AG08396 (cell line): ENCODE data around the gene PRPH.
"Not testable (repeated sequence)": the region's sequence is repeated elsewhere in the genome, so short reads cannot be mapped to it uniquely, and the experiment has no call there.

Experiments used
- DNase-seq: peaks from one replicate; pipeline ENCODE4 v3.0.0; 2012; ENCODE audit warnings: low spot score, mixed read lengths

Gene PRPH

DNA sequence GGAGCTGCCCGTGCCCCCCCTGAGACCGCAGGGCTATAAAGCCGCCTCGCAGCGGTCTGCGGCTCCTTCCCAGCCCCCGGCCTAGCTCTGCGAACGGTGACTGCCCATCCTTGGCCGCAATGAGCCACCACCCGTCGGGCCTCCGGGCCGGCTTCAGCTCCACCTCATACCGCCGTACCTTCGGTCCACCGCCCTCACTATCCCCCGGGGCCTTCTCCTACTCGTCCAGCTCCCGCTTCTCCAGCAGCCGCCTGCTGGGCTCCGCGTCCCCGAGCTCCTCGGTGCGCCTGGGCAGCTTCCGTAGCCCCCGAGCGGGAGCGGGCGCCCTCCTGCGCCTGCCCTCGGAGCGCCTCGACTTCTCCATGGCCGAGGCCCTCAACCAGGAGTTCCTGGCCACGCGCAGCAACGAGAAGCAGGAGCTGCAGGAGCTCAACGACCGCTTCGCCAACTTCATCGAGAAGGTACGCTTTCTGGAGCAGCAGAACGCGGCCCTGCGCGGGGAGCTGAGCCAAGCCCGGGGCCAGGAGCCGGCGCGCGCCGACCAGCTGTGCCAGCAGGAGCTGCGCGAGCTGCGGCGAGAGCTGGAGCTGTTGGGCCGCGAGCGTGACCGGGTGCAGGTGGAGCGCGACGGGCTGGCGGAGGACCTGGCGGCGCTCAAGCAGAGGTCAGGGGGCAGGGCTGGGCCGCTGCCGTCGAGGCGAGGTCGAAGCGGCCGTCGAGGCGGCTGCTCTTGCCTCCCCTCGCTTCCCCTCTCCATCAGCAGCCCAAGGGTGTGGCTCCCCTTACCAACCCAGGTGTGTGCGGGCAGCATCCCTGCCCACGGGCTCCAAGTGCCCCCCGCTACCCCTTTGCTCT is at the start of gene PRPH:
Gene PRPH (plus strand): TSS at position 66 of the 855 bp plus-strand sequence. CDS start 54 bp downstream, at position 120.
- no peak for DNase-seq

GRCh38 chr12:49251357-49251756 is 43.6 kb upstream of the PRPH start:
- DNase-seq, result no peak

GRCh38 chr12:49253033-49253623 is 41.8 kb upstream of the PRPH start:
- DNase-seq, result no peak

GRCh38 chr12:49255456-49255855 is 39.5 kb upstream of the PRPH start:
- DNase-seq, result not testable (repeated sequence)

GRCh38 chr12:49255857-49256637 is 38.9 kb upstream of the PRPH start:
- no peak for DNase-seq

GRCh38 chr12:49257508-49258184 is 37.3 kb upstream of the PRPH start:
- DNase-seq, result not testable (repeated sequence)

DNA sequence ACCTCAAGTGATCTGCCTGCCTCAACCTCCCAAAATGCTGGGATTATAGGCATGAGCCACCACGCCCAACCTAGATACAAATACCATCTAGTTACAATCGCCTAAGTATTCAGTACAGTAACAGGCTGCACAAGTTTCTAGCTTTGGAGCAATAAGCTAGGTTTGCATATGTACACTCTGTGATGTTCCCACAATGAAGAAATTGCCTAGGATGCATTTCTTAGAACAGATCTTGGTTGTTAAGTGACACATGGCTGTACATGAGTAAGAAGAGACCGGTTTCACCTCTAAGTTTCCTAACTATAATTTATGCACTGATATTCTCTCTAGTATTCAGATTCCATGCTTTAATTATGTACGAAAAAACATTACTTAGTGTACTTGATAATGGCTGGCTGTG is 35.5 kb upstream of the PRPH start:
- no peak for DNase-seq

GRCh38 chr12:49260166-49260565 is 34.8 kb upstream of the PRPH start:
- DNase-seq, result no peak

DNA sequence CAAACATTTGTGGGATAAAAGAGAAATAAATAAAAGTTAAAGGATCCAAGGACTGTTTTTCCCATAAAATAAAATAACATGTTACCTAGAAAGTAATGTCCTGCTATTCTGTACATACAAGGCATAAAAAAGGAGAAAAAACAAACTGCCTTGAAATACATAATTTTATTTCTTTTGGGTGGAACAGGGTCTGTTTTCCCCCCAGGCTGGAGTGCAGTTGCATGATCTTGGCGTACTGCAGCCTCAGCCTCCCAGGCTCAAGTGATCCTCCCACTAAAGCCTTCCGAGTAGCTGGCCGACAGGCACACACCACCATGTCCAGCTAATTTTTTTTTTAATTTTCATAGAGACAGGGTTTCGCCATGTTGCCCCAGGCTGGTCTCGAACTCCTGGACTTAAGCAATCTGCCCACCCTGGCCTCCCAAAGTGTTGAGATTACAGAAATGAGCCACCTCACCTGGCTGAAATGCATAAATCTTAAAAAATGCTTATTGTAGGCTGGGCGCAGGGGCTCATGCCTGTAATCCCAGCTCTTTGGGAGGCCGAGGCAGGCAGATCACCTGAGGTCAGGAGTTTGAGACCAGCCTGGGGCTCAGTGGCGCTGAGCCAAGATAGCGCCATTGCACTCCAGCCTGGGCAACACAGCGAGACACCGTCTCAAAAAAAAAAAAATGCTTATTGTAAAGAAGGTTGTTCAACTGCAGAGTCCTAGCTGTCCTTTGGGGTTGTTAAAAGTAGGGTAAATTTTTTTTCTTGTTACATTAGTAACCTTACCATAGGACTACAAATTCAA is 34.2 kb upstream of the PRPH start:
- DNase-seq, result no peak

- DNase-seq, result no peak
Measured at GRCh38 chr12:49261721-49262120, 33.2 kb upstream of the PRPH start.

- DNase-seq, result no peak
Measured at GRCh38 chr12:49263400-49263763, 31.6 kb upstream of the PRPH start.

DNA sequence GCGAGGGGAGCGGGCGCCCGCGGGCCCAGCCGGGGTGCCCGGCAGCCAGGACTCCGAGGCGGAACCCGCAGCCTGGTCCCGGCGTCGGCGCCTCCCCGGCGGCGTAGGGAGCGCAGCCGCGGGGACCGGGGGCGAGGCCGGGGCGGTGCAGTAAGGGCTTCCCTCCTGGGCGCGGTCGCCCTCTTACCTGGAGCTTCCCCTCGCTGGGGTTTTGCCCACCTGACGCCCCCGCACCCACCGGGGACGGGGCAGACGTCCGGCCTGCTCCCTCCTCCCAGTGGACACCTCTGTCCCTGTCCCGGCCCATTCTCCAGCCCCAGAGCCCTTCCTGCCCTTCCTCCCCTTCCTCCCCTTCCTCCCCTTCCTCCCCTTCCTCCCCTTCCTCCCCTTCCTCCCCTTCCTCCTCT is 30.5 kb upstream of the PRPH start:
- peak; percentile 65 for DNase-seq

- peak; percentile 99 for DNase-seq
Measured at GRCh38 chr12:49264873-49265792, 29.8 kb upstream of the PRPH start, which contains the start of gene TUBA1C. Gene TUBA1C, plus strand, starts transcription at chr12:49265082. Its CDS starts 100 bp downstream, at chr12:49265182.

- not testable (repeated sequence) for DNase-seq
Measured at GRCh38 chr12:49269191-49269590, 25.8 kb upstream of the PRPH start.

- no peak for DNase-seq
Measured at GRCh38 chr12:49272790-49273725, 21.9 kb upstream of the PRPH start.

DNA sequence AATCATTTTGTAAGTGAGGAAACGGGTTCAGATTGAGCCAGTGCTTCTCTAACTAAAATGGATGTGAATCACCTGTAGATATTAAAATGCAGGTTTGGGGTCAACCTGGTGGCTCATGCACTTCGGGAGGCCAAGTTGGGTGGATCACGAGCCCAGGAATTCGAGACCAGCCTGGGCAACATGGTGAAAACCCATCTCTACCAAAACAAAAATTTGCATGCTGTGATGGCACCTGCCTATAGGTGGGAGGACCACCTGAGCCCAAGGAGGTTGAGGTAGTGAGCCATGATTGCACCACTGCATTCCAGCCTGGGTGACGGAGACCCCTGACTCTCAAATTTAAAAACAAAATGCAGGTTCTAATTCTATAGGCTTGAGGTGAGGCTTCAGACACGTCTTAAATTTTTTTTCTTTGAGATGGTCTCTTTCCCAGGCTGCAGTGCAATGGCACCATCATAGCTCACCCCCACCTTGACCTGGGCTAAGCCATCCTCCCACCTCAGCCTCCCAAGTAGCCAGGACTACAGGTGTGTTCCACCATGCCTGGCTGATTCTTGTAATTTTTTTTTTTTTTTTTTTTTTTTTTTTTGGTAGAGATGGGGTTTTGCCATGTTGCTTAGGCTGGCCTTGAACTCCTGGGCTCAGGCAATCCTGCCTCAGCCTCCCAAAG is 21.1 kb upstream of the PRPH start:
- DNase-seq, result no peak

DNA sequence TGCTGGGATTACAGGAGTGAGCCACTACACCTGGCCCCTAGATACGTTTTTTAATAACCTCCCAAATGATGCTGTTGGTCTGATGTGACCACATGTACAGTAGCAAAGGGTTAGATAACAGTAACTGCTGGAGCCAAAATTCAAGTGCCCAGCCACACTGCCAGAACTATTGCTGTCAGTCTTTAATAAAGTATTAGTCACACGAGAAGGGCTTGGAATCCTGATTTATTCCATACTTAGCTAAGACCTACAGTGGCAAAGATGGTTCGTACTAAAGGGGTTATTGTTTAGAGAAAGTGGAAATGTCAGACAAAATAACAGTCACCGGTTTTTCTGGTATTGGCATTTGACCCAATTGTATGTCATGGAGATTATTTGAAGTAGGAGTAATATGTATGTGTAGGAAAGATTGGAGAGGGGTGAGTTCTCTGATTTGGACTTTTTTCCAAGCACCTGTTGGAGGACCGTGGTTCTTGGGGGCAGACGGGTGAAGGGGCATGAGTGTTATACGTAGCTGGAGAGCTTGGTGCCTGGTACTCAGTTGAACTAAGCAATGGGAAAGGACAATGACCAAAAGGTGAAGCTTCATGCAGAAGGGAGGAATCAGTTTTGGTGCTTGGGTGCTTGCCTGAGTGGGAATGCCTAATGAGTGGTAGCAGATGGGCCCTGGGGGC is 20.4 kb upstream of the PRPH start:
- no peak for DNase-seq
